Right renal cortex interstitium (tissue), 3 donors: Measurements from ENCODE around the gene ADM2. TPM values are rescaled to one million over a fixed set of nuclear protein-coding genes. Genes with fewer than 3 reads are reported as not detected.
"Not testable (repeated sequence)": the region's sequence is repeated elsewhere in the genome, so short reads cannot be mapped to it uniquely, and the experiment has no call there.

Experiments used
- DNase-seq, 3 donors: peaks; one replicate each; pipeline ENCODE4 v3.0.0-alpha.2; 2013; ENCODE audit warnings: low read depth in 3 of 3, low spot score in 2 of 3
- polyA plus RNA-seq, 3 donors: library from polyadenylated mRNA; unstranded; fragments of 120-200 nt; gene quantifications; one replicate each; pipeline ENCODE4 v1.2.1, GENCODE V29; 2013; ENCODE audit not compliant: insufficient read length in 3 of 3

The ADM2 gene
- polyA plus RNA-seq = 1 to 10 TPM; 3.2 to 5.9 (median 4.1) TPM

GRCh38 chr22:50481440-50482106, at the start of gene ADM2:
ADM2 (plus strand) TSS chr22:50481543; CDS start chr22:50481848, 305 bp downstream.
- no peak for DNase-seq

- DNase-seq = no peak
These were observed 49.0 kb upstream of the ADM2 start for GRCh38 chr22:50432131-50432876.

GRCh38 chr22:50432877-50433510, 48.3 kb upstream of the ADM2 start:
- not testable (repeated sequence) for DNase-seq

GRCh38 chr22:50434849-50435248, 46.5 kb upstream of the ADM2 start:
- DNase-seq = no peak

GRCh38 chr22:50435291-50436014, 45.9 kb upstream of the ADM2 start:
- DNase-seq = no peak

- DNase-seq = no peak
These were observed 45.1 kb upstream of the ADM2 start for GRCh38 chr22:50436015-50436830.

GRCh38 chr22:50436841-50437341, 44.5 kb upstream of the ADM2 start:
- no peak for DNase-seq

GRCh38 chr22:50437511-50438304, 43.6 kb upstream of the ADM2 start:
- no peak for DNase-seq

- no peak for DNase-seq
These were observed 42.8 kb upstream of the ADM2 start for GRCh38 chr22:50438305-50439275.

- no peak for DNase-seq
These were observed 42.0 kb upstream of the ADM2 start for GRCh38 chr22:50439314-50439870.

- DNase-seq = no peak
These were observed 41.4 kb upstream of the ADM2 start for GRCh38 chr22:50439871-50440331.

- DNase-seq = no peak
These were observed 40.6 kb upstream of the ADM2 start for GRCh38 chr22:50440544-50441249.

GRCh38 chr22:50441428-50441993, 39.8 kb upstream of the ADM2 start:
- no peak for DNase-seq

- no peak for DNase-seq
These were observed 38.1 kb upstream of the ADM2 start for GRCh38 chr22:50443197-50443596.

- DNase-seq = no peak
These were observed 37.3 kb upstream of the ADM2 start for GRCh38 chr22:50443801-50444625.

GRCh38 chr22:50444663-50445062, 36.7 kb upstream of the ADM2 start:
- DNase-seq = no peak
